Gastroesophageal sphincter (tissue), 4 donors: ENCODE measurements around the gene SF3B2. TPM values are rescaled to one million over a fixed set of nuclear protein-coding genes. Genes with fewer than 3 reads are reported as not detected.

Experiments used
- ATAC-seq: fragments of 150-250 bp; one replicate; pipeline ENCODE4 v1.9.1; 2016; ENCODE audit warnings: mild to moderate bottlenecking, moderate library complexity
- H3K27ac ChIP-seq, 4 donors: fragments of 200-600 bp; sonication (generic) in 3 of 4; 1 replicate in 3 of 4; 2 replicates in 1 of 4; pipeline ENCODE4 v1.5.1; 2016 to 2019
- H3K27me3 ChIP-seq: fragments of 200-600 bp; sonication (generic); one replicate; pipeline ENCODE4 v1.5.1; 2019
- H3K36me3 ChIP-seq, 2 donors: fragments of 200-600 bp; sonication (generic); one replicate each; pipeline ENCODE4 v1.5.1; 2019; ENCODE audit warnings: control low read depth in 1 of 2
- H3K4me1 ChIP-seq, 3 donors: fragments of 200-600 bp; sonication (generic); 1 replicate in 2 of 3; 2 replicates in 1 of 3; pipeline ENCODE4 v1.5.1; 2016 to 2019; ENCODE audit warnings: control low read depth in 2 of 3
- H3K4me3 ChIP-seq, 2 donors: fragments of 200-600 bp; sonication (generic); one replicate each; pipeline ENCODE4 v1.5.1; 2019; ENCODE audit warnings: mild to moderate bottlenecking in 1 of 2, moderate library complexity in 1 of 2
- H3K9me3 ChIP-seq, 3 donors: fragments of 200-600 bp; sonication (generic); one replicate each; pipeline ENCODE4 v1.5.1; 2017 to 2019; ENCODE audit warnings: control low read depth in 2 of 3
- EP300 ChIP-seq: sonication (generic); formaldehyde crosslinking; IDR thresholded peaks from one replicate; pipeline ENCODE4 v1.6.1; 2017; ENCODE audit warnings: antibody characterized with exemption, mild to moderate bottlenecking
- POLR2A ChIP-seq, 2 donors: fragments of 450-650 bp; IDR thresholded peaks; one replicate each; pipeline ENCODE4 v1.6.1; 2017; ENCODE audit warnings: antibody characterized with exemption in 2 of 2, mild to moderate bottlenecking in 2 of 2, moderate library complexity in 1 of 2
- POLR2AphosphoS5 ChIP-seq: sonication (generic); formaldehyde crosslinking; IDR thresholded peaks from one replicate; pipeline ENCODE4 v1.6.1; 2017; ENCODE audit warnings: antibody characterized with exemption
- WGBS, 2 donors: methylation state at CpG; one replicate each; pipeline ENCODE4 v1.1.5; 2018; ENCODE audit warnings: low coverage in 1 of 2; 5-methylcytosine and 5-hydroxymethylcytosine counted together
- total RNA-seq, 4 donors: library from RNA; depleted of rRNA; stranded (reverse); fragments of >200 nt; gene quantifications; one replicate each; pipeline ENCODE4 v1.1.0, GENCODE V29; 2016
- TF ChIP-seq, protein P1 (sequence below), 4 experiments: fragments of 200-600 bp in 2 of 4; fragments of 450-650 bp in 2 of 4; sonication (generic) in 1 of 4; IDR thresholded peaks; one replicate each; pipeline ENCODE4 v1.5.1; 2017 to 2019; ENCODE audit warnings: antibody characterized with exemption in 4 of 4, mild to moderate bottlenecking in 2 of 4, moderate library complexity in 2 of 4

Gene SF3B2
- total RNA-seq, 4 donors from 2014 or later, result 113 to 179 (median 160) TPM

DNA sequence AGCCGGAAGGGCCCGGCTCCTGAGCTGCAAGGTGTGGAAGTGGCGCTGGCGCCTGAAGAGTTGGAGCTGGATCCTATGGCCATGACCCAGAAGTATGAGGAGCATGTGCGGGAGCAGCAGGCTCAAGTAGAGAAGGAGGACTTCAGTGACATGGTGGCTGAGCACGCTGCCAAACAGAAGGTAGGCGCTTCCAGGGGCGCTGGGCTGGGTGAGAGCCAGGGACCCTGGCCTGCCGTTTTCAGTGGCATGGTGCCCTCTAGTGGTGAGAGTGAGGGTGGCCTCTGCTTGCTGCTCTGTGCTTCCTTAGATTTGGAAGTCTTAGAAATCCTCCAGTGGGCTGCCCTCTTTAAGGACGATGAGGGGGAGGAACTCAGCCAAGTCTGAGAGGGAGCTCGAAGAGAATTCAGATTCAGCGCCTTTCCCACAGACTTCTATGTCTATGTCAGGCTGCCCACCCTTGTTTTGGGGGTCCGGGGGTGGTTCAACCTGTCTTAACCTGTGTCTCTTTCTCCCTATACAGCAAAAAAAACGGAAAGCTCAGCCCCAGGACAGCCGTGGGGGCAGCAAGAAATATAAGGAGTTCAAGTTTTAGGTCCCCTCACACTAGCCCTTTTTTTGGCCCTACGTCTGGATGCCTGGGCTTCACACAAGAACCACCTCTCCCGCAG lies 16.1 kb downstream of the SF3B2 start:
- Histone ChIP-seq H3K4me1 (peaks cover 3 to 45% (median 18%) of the 10 kb centered on the region in 3 donors), H3K9me3 (no peaks in the 10 kb centered on the region), H3K27me3 (no peaks in the 10 kb centered on the region), H3K27ac (peak overlapping the region; percentile 85 to 95 (median 90)), H3K36me3 (peaks cover 4 to 54% of the 10 kb centered on the region in 2 donors), H3K4me3 (no peak overlapping the region)
- 27 to 43% methylated on average over 2 to 3 of the region's 17 CpGs for WGBS, 2 donors
- ATAC-seq, result peak; percentile 27
- TF ChIP-seq, protein P1, sequence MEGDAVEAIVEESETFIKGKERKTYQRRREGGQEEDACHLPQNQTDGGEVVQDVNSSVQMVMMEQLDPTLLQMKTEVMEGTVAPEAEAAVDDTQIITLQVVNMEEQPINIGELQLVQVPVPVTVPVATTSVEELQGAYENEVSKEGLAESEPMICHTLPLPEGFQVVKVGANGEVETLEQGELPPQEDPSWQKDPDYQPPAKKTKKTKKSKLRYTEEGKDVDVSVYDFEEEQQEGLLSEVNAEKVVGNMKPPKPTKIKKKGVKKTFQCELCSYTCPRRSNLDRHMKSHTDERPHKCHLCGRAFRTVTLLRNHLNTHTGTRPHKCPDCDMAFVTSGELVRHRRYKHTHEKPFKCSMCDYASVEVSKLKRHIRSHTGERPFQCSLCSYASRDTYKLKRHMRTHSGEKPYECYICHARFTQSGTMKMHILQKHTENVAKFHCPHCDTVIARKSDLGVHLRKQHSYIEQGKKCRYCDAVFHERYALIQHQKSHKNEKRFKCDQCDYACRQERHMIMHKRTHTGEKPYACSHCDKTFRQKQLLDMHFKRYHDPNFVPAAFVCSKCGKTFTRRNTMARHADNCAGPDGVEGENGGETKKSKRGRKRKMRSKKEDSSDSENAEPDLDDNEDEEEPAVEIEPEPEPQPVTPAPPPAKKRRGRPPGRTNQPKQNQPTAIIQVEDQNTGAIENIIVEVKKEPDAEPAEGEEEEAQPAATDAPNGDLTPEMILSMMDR (IDR thresholded peaks at IDR 0.05), result peak; percentile 76 to 93 (median 86)
- TF ChIP-seq EP300 (no peak), POLR2A (IDR thresholded peaks at IDR 0.05) (no peak)

DNA sequence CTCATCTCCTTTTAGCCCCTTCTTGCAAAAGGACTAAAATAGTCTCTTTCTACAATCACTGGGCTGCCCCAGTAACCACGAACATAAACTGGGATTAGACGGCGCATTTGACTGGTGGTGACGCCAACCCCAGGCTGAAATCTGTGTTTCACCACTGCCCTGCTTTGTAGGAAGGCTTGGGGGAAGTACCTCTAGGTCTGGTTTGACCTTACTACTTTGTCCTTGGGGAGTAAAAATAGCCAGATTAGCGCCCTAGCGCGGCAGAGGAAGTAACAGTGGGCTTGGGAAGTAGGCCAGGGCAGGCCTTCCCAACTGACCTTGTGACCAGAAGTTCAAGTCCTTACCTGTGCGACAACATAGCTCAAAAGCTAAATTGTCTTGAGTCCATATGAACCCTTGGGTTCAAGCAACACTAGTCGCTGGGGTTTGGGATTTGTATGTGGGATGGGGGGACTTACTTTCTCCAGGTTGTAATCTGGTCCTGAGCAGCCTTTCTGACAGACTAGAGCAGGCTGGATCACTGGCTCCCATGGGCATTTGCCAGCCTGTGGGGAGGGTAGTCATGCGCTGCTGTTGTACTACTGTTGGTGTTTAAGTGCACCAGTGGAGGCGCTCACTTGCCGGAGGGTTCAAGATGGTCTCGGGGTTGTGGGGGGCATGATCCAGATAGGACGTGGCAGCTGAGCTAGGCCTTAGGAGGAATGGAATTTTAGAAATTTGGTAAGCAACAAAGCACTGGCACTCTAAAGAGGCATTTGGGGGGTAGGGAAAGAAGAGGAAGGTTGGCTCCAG lies 17.0 kb downstream of the SF3B2 start:
- Histone ChIP-seq H3K36me3 (peaks cover 0 to 51% of the 10 kb centered on the region in 2 donors), H3K9me3 (no peaks in the 10 kb centered on the region), H3K4me1 (peaks cover 3 to 45% (median 18%) of the 10 kb centered on the region in 3 donors), H3K27me3 (no peaks in the 10 kb centered on the region), H3K4me3 (peak overlapping the region; percentile 78 to 99), H3K27ac (peak overlapping the region; percentile 85 to 95 (median 90))
- 12% methylated on average over 5 of the region's 14 CpGs; no CpG with 5 or more reads in 1 of the 2 donors for WGBS, 2 donors
- no peak for TF ChIP-seq POLR2A (IDR thresholded peaks at IDR 0.05)
- TF ChIP-seq EP300, result no peak
- TF ChIP-seq POLR2AphosphoS5, result peak; percentile 30
- TF ChIP-seq, protein P1 (IDR thresholded peaks at IDR 0.05), result no peak
- ATAC-seq, result peak; percentile 16

DNA sequence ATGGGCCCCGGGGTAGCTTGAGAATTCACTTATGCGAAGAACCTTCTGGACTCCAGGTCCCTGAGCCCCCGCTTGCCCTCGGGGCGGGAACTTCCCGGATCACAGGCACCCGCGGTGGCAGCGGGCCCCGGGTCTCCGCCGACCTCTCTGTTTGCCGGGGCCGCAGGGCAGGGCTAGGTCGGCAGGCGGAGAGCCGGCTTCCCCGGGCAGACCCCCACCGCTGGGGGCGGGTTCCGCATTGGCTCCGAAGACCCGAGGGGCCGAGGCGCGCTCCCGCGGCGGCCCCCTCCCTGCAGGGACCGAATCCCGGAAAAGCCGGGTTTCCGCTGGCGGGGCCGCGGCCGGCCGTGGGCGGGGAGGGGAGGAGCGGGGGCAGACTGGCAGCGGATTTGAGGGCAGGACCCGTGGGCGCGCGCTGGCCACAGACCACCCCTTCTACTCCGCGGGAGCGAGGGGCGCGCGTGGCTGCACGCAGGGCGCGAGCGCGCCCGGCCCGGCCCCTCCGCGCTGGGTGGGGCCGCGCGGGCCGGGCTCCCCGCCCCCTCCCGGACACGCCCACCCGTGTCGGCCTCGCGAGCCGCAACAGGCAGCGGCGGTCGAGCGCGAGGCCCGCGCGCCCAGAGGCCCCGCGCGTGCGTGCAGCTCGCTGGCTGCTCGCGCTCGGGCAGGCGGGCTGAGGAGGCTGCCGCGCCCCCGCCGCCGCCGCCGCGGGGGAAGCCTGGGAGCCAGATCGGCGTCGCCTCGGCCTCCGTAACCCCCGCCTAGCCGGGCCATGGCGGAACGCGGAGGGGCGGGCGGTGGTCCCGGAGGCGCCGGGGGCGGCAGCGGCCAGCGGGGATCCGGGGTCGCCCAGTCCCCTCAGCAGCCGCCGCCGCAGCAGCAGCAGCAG lies 17.8 kb downstream of the SF3B2 start, which contains the start of gene PACS1:
Gene PACS1 (plus strand): TSS at position 558 of the 889 bp plus-strand sequence. CDS start 215 bp downstream, at position 773.
- Histone ChIP-seq H3K9me3 (no peaks in the 10 kb centered on the region), H3K4me3 (peak within 1 kb of the TSS; percentile 78 to 99), H3K4me1 (peaks cover 3 to 45% (median 18%) of the 10 kb centered on the region in 3 donors), H3K27ac (peak within 1 kb of the TSS; percentile 85 to 95 (median 90)), H3K36me3 (peaks cover 0 to 51% of the 10 kb centered on the region in 2 donors), H3K27me3 (no peaks in the 10 kb centered on the region)
- peak; percentile 90 for ATAC-seq
- TF ChIP-seq POLR2A (IDR thresholded peaks at IDR 0.05) (peak; percentile 34 to 58), EP300 (no peak), POLR2AphosphoS5 (peak; percentile 29)
- TF ChIP-seq, protein P1 (IDR thresholded peaks at IDR 0.05), result peak in 2 of 4 experiments; percentile 51 to 52
- WGBS, 2 donors, result 0 to 5% methylated on average over 6 to 11 of the region's 120 CpGs

DNA sequence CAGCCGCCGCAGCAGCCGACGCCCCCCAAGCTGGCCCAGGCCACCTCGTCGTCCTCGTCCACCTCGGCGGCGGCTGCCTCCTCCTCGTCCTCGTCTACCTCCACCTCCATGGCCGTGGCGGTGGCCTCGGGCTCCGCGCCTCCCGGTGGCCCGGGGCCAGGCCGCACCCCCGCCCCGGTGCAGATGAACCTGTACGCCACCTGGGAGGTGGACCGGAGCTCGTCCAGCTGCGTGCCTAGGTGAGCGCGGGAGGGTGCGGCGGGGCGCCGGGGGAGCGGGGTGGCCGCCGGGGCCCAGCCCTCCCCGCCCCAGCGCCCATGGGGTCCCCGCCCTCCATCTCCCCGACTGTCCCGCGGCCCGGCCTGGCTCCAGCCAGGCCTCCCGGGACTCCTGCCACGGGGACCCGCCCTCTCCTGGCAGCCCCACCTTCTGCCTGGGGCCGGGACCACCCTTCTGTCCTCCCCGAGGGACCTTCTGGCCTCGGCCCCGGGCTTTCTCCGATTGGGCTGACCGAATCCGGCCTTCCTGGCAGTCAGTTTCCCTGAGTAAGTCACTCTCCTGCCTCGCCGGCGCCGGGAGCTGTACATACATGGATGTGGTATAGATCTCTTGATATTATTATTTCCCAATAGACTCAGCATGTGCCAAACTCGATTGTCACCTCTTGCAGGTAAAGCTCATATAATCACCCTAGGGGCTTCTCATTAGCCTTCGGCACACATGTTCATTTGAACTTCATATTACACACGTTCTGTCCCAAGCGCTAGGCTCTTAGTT lies 18.6 kb downstream of the SF3B2 start:
- TF ChIP-seq POLR2A (IDR thresholded peaks at IDR 0.05) (no peak), POLR2AphosphoS5 (peak; percentile 8)
- Histone ChIP-seq H3K4me3 (peak overlapping the region; percentile 69 to 99), H3K4me1 (peaks cover 3 to 45% (median 18%) of the 10 kb centered on the region in 3 donors), H3K36me3 (peaks cover 0 to 47% of the 10 kb centered on the region in 2 donors), H3K27ac (peak overlapping the region; percentile 57 to 95 (median 90)), H3K27me3 (no peaks in the 10 kb centered on the region), H3K9me3 (no peaks in the 10 kb centered on the region)
- peak; percentile 16 for ATAC-seq
- WGBS, 2 donors, result 0 to 4% methylated on average over 5 to 6 of the region's 60 CpGs
